Tibial nerve (tissue), 3 donors: ENCODE data around the gene CLDN14.
"Not testable (repeated sequence)": the region's sequence is repeated elsewhere in the genome, so short reads cannot be mapped to it uniquely, and the experiment has no call there.

Source experiments
- CTCF ChIP-seq, 5 experiments: fragments of 200-600 bp in 3 of 5; fragments of 450-650 bp in 2 of 5; sonication (generic) in 3 of 5; IDR thresholded peaks; one replicate each; pipeline ENCODE4 v1.5.1; 2016 to 2019; ENCODE audit warnings: antibody characterized with exemption in 5 of 5, mild to moderate bottlenecking in 3 of 5, moderate library complexity in 2 of 5
- POLR2A ChIP-seq, 2 donors: fragments of 450-650 bp; IDR thresholded peaks; one replicate each; pipeline ENCODE4 v1.6.1; 2017; ENCODE audit warnings: antibody characterized with exemption in 2 of 2, mild to moderate bottlenecking in 2 of 2, moderate library complexity in 2 of 2

GRCh38 chr21:36476541-36476940 lies 3.4 kb downstream of the CLDN14 start:
- not testable (repeated sequence) for TF ChIP-seq CTCF, POLR2A (IDR thresholded peaks at IDR 0.05)
